GM12875 (cell line): ENCODE data around the gene ITGA2.

Experiments used
- H3K4me3 ChIP-seq: one replicate; pipeline ENCODE4 v1.5.1; 2011; ENCODE audit warnings: low read depth, low read length, control low read depth
- TF ChIP-seq, protein P1 (sequence below): IDR thresholded peaks from 2 replicates; pipeline ENCODE4 v1.5.1; 2011; ENCODE audit warnings: low read depth, mild to moderate bottlenecking, control low read depth, inconsistent platforms, low read length, moderate library complexity, borderline replicate concordance; ENCODE audit not compliant: insufficient read depth

Gene ITGA2

GRCh38 chr5:53083927-53084326, 94.8 kb downstream of the ITGA2 start:
- no peak overlapping the region for H3K4me3 ChIP-seq
- TF ChIP-seq, protein P1, sequence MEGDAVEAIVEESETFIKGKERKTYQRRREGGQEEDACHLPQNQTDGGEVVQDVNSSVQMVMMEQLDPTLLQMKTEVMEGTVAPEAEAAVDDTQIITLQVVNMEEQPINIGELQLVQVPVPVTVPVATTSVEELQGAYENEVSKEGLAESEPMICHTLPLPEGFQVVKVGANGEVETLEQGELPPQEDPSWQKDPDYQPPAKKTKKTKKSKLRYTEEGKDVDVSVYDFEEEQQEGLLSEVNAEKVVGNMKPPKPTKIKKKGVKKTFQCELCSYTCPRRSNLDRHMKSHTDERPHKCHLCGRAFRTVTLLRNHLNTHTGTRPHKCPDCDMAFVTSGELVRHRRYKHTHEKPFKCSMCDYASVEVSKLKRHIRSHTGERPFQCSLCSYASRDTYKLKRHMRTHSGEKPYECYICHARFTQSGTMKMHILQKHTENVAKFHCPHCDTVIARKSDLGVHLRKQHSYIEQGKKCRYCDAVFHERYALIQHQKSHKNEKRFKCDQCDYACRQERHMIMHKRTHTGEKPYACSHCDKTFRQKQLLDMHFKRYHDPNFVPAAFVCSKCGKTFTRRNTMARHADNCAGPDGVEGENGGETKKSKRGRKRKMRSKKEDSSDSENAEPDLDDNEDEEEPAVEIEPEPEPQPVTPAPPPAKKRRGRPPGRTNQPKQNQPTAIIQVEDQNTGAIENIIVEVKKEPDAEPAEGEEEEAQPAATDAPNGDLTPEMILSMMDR: no peak

DNA sequence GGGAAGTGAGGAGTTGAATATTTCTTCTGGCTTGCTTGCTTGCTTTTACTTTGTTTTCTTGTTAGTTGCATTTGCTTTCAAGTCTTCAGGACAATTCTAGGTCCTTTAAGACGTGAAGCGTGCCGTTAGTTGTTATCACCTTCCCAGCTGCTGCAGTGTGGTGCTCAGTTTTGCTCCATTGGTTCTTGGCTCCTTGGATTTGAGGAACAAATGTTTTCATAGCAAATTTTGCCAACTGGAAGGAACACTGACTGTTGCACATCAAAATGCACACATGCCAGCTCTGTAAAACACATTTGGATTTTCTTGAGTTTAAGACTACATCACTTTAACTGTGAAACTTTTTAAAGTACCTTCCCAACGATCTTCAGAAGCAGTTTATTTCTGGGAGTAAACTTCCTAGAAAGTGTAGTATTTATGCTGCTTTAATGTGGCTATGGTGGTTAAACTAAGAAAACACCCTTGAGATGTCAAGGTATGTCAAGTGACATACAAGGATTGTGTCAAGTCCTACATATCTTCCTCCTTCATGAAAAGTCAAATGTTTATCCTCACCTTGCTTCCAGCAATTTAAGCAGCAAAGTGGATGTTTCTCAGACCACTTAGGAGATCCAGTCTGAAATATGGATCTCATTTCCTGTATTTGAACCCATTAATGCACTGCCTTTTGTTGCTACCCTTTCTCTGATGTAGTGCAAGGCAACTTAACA, 95.5 kb downstream of the ITGA2 start:
- TF ChIP-seq, protein P1: no peak
- H3K4me3 ChIP-seq: no peak overlapping the region

DNA sequence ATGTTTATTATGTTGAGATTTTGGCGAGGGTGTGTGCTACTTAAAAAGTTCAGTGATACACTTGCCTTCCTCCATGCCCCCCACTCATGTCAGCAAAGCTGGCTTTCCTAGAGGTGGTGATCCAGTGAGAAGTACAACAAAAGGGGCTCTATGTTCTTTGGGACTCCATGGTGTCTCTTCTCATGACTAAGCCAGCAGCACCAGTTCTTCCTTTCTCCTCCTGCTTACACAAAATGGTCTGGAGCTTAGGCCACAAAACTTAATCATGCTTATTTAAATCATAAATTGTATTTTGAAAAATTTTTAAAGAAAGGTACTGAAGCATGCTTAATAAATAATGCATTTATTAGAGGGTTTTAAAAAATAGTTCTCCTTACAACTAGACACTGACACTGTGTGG, 98.0 kb downstream of the ITGA2 start:
- H3K4me3 ChIP-seq: no peak overlapping the region
- TF ChIP-seq, protein P1: no peak

DNA sequence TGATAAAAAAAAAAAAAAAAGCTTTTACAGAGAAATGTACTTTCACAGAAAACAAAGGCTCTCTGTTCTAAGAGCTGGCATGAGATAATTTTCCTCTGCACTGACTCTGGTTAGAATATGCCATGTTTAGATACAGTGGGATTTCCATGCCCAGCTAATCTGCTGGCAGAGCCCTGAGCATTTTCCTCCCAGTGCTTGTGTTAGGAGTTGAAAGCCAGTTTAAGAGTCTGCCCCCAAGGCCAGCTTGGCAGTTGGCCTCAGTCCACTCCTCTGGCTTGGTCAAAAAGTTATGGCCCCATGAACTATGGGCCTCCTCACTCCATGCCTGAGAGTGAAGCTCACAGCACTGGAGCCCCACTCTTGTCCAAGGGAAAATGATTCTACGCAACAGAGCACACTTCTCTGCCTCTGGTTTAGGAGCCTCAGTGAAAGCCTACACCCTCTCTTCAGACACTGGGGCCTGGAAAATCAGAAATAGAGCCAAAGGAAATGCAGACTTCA, 98.5 kb downstream of the ITGA2 start:
- no peak overlapping the region for H3K4me3 ChIP-seq

DNA sequence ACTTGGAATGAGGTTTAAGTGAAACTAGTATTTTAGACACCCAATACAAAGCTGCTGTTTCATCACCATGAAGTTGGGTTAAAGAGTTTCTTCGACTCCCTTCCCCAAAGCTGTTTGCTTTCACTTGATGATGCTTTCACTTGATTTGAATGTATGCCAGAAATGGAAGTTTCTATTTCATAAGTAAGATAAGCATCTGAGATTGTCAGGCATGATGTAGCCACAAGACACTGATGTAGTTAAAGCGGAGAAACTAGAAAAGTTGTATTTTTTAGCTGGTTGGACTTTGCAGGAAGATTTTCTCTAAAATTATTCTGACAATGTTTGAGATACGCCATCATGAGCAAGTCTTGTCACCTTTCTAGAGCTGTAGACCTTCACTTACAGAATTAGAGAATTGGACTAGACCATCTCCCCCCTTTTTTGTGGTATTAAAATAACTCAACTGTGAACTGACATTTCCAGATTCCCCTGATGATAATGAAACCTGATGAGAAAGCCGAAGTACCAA, 100.4 kb downstream of the ITGA2 start:
- H3K4me3 ChIP-seq: no peak overlapping the region
- TF ChIP-seq, protein P1: no peak

More for the DNA sequence above, 98.5 kb downstream of the ITGA2 start:
- TF ChIP-seq, protein P1: no peak

DNA sequence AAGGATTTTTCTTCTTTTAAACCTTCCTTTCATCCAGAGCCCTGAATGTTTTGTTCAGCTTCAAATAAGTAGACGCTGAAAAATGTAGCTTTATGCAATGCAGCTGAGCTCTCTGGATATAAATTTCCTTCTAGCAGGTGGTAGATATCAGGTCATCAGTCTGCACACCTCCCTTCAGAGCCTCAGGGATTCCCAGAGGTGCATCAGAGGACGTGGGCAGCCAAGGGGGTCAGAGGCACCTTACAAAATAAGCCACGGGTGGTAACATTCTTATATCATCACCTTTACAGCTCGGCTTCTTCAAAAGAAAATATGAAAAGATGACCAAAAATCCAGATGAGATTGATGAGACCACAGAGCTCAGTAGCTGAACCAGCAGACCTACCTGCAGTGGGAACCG, 101.1 kb downstream of the ITGA2 start:
- no peak overlapping the region for H3K4me3 ChIP-seq
- TF ChIP-seq, protein P1: no peak

GRCh38 chr5:53091289-53091688, 102.1 kb downstream of the ITGA2 start:
- TF ChIP-seq, protein P1: no peak
- H3K4me3 ChIP-seq: no peak overlapping the region
